ENCODE measurements around the gene ITGB1.

- no peak for TF ChIP-seq ZNF174 (CRISPR knock-in tag; IDR thresholded peaks at IDR 0.05)
- no peak for TF ChIP-seq NBN (IDR thresholded peaks at IDR 0.05; ENCODE audit: low read depth)
- TF ChIP-seq CEBPB (tag; IDR thresholded peaks at IDR 0.05): no peak
- no peak for TF ChIP-seq ZNF830 (CRISPR knock-in tag; IDR thresholded peaks at IDR 0.05)
- TF ChIP-seq TBL1XR1 (IDR thresholded peaks at IDR 0.05; ENCODE audit: low read length in 2 of 2): no peak
These were observed 63.9 kb downstream of the ITGB1 start for GRCh38 chr10:32893916-32894664.
